ENCODE results near the gene ZNF358.

The ZNF358 gene

DNA sequence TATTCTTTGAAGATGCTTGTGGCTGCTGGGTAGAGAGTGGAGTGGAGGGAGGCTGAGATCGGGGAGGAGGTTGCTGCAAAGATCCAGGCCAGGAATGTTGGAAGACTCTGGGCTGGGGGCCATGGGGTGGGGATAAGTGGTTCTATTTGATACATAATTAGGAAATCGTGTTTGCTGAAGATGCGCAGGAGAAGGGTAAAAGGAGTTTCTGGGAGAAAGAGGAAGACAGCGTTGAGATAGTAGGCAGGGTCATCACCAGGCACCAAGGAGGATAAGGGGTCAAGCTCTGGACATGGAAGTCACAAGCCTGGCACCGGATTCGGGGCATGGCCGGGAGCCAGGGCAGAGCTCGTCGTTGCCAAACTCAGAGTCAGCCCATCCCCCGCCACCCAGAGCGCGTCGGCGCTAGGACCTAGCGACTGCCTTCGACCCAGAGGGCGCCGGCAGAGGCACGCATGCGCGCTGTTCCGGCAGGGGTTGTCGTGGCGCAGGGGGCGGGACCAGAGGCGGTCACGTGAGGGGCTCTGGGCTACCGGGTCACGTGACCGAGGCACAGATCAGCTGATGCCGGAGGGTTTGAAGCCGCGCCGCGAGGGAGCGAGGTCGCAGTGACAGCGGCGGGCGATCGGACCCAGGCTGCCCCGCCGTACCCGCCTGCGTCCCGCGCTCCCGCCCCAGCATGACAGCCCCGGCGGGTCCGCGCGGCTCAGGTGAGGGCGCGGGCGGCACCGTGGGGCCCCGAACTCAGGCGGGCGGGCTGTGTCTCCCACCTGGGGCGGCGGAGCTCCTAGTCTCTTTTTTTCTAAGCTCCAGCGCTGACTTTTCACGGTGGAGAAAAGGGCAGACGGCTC is 6.4 kb downstream of the ZNF358 start, which contains the start of gene MCOLN1:
Gene MCOLN1, plus strand, starts transcription at position 553 of the 851 bp plus-strand sequence. Its CDS starts 127 bp downstream, at position 680.
- H3K9ac ChIP-seq (ENCODE audit: low read depth, low read length) = peak within 1 kb of the TSS; percentile 64
- ATAC-seq (ENCODE audit: insufficient read depth, low read depth) (peak; percentile 88), DNase-seq (peak; percentile 99)
- peaks cover 25% of the 10 kb centered on the region; the same call in 1 of the 2 replicates for H3K36me3 ChIP-seq (ENCODE audit: insufficient read depth, low read length)
- peak within 1 kb of the TSS; percentile 79 for H2AFZ ChIP-seq (ENCODE audit: low read depth, low read length)
- H3K27ac ChIP-seq (ENCODE audit: low read length) = peak within 1 kb of the TSS; percentile 76
- H3K4me3 ChIP-seq (ENCODE audit: low read depth in 1 of 2, low read length in 2 of 2) = peak within 1 kb of the TSS; percentile 53 to 77
- no peaks in the 10 kb centered on the region; the same call in 1 of the 2 replicates for H4K20me1 ChIP-seq (ENCODE audit: insufficient read depth, low read length)
- TF ChIP-seq, protein P1, sequence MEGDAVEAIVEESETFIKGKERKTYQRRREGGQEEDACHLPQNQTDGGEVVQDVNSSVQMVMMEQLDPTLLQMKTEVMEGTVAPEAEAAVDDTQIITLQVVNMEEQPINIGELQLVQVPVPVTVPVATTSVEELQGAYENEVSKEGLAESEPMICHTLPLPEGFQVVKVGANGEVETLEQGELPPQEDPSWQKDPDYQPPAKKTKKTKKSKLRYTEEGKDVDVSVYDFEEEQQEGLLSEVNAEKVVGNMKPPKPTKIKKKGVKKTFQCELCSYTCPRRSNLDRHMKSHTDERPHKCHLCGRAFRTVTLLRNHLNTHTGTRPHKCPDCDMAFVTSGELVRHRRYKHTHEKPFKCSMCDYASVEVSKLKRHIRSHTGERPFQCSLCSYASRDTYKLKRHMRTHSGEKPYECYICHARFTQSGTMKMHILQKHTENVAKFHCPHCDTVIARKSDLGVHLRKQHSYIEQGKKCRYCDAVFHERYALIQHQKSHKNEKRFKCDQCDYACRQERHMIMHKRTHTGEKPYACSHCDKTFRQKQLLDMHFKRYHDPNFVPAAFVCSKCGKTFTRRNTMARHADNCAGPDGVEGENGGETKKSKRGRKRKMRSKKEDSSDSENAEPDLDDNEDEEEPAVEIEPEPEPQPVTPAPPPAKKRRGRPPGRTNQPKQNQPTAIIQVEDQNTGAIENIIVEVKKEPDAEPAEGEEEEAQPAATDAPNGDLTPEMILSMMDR (IDR thresholded peaks at IDR 0.05; ENCODE audit: borderline replicate concordance, extremely low read depth, low read length, poor library complexity, severe bottlenecking) = no peak
- TF ChIP-seq EZH2 (IDR thresholded peaks at IDR 0.05; ENCODE audit: borderline replicate concordance, low read depth, low read length, severe bottlenecking) = no peak
- H3K27me3 ChIP-seq (ENCODE audit: insufficient read depth, low read length, poor library complexity) = no peaks in the 10 kb centered on the region
- peaks cover 19% of the 10 kb centered on the region for H3K79me2 ChIP-seq (ENCODE audit: insufficient read depth, low read length)
- H3K9me3 ChIP-seq (ENCODE audit: insufficient read depth, low read length, severe bottlenecking) = no peaks in the 10 kb centered on the region
- peaks cover 28% of the 10 kb centered on the region for H3K4me1 ChIP-seq (ENCODE audit: insufficient read depth, low read length)
- peak within 1 kb of the TSS; percentile 84 for H3K4me2 ChIP-seq (ENCODE audit: insufficient read depth, low read length)

DNA sequence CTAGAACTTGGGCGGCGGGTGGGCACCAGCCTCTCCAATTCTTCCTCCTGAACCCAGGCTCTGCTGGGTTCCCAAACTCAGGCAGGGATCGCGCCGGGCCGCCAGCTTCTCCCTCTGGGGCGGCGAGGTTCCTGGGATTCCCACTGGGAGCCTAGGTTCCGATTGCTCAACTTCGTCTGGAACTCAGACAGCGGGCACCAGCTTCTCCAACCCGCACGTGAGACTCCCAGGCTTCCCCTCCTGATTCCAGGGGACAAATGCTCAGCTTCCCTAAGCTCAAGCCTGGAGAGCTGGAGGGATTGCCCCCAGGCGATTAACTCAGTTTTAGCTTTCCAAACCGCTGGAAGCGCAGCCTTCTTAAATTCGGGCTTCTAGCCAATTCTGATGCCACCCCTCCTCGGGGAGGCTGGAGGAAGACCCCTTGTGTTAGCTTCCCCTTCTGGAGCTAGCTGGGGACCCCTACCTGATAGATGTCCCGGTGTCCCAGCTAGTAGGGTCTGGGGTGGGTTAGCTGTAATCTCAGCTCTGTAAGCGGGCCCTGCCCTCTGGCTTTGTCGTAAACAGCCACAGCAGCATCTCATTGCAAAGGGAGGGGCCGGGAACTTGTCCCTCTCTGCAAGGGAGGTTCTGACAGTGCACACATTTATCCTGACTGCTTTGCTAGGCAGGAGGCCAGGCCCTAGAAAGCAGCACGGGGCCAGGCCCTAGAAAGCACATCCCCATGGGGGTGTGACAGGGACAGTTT is 7.2 kb downstream of the ZNF358 start:
- ATAC-seq (ENCODE audit: insufficient read depth, low read depth) (no peak), DNase-seq (no peak)
- Histone ChIP-seq H3K4me1 (ENCODE audit: insufficient read depth, low read length) (peaks cover 24% of the 10 kb centered on the region), H3K9ac (ENCODE audit: low read depth, low read length) (peak overlapping the region; percentile 64), H3K27me3 (ENCODE audit: insufficient read depth, low read length, poor library complexity) (no peaks in the 10 kb centered on the region), H2AFZ (ENCODE audit: low read depth, low read length) (peak overlapping the region; percentile 79), H3K79me2 (ENCODE audit: insufficient read depth, low read length) (peaks cover 18% of the 10 kb centered on the region), H3K4me3 (ENCODE audit: low read depth in 1 of 2, low read length in 2 of 2) (peak overlapping the region; percentile 53 to 77), H3K9me3 (ENCODE audit: insufficient read depth, low read length, severe bottlenecking) (no peaks in the 10 kb centered on the region), H3K27ac (ENCODE audit: low read length) (peak overlapping the region; percentile 45), H3K36me3 (ENCODE audit: insufficient read depth, low read length) (peaks cover 31% of the 10 kb centered on the region; the same call in 1 of the 2 replicates), H4K20me1 (ENCODE audit: insufficient read depth, low read length) (no peaks in the 10 kb centered on the region; the same call in 1 of the 2 replicates), H3K4me2 (ENCODE audit: insufficient read depth, low read length) (peak overlapping the region; percentile 84)
- no peak for TF ChIP-seq EZH2 (IDR thresholded peaks at IDR 0.05; ENCODE audit: borderline replicate concordance, low read depth, low read length, severe bottlenecking)
- TF ChIP-seq, protein P1 (IDR thresholded peaks at IDR 0.05; ENCODE audit: borderline replicate concordance, extremely low read depth, low read length, poor library complexity, severe bottlenecking) = no peak

DNA sequence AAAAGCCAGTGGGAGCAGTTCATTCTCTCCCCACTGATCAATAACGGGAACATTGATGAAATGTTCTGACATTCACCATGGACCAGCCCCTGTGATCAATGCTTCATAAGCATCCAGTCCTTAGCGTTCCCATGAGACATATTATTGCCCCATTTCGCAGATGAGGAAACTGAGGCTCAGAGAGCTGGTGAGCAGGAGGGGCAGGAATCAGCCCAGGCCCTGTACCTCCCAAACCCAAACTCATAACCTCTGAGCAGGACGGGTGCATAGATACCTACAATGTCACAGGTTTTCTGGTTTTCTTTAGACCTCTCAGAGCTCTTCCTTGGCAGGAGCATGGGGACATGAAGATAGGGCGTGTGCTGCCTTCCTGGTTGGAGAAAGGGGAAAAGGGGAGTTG is 8.6 kb downstream of the ZNF358 start:
- no peaks in the 10 kb centered on the region for H3K9me3 ChIP-seq (ENCODE audit: insufficient read depth, low read length, severe bottlenecking)
- H3K9ac ChIP-seq (ENCODE audit: low read depth, low read length) = no peak overlapping the region
- H3K36me3 ChIP-seq (ENCODE audit: insufficient read depth, low read length) = peaks cover 45% of the 10 kb centered on the region
- no peak overlapping the region for H3K4me3 ChIP-seq (ENCODE audit: low read depth in 1 of 2, low read length in 2 of 2)
- H2AFZ ChIP-seq (ENCODE audit: low read depth, low read length) = no peak overlapping the region
- no peaks in the 10 kb centered on the region; the same call in 1 of the 2 replicates for H4K20me1 ChIP-seq (ENCODE audit: insufficient read depth, low read length)
- no peaks in the 10 kb centered on the region for H3K27me3 ChIP-seq (ENCODE audit: insufficient read depth, low read length, poor library complexity)
- no peak for TF ChIP-seq EZH2 (IDR thresholded peaks at IDR 0.05; ENCODE audit: borderline replicate concordance, low read depth, low read length, severe bottlenecking)
- TF ChIP-seq, protein P1 (IDR thresholded peaks at IDR 0.05; ENCODE audit: borderline replicate concordance, extremely low read depth, low read length, poor library complexity, severe bottlenecking) = no peak
- peaks cover 18% of the 10 kb centered on the region for H3K79me2 ChIP-seq (ENCODE audit: insufficient read depth, low read length)
- ATAC-seq (ENCODE audit: insufficient read depth, low read depth) = no peak
- no peak for DNase-seq
- no peak overlapping the region for H3K27ac ChIP-seq (ENCODE audit: low read length)
- H3K4me2 ChIP-seq (ENCODE audit: insufficient read depth, low read length) = no peak overlapping the region
- H3K4me1 ChIP-seq (ENCODE audit: insufficient read depth, low read length) = peaks cover 24% of the 10 kb centered on the region
